Esophagus muscularis mucosa (tissue), 4 donors: ENCODE data around the gene DNAJC24. TPM values are rescaled to one million over a fixed set of nuclear protein-coding genes. Genes with fewer than 3 reads are reported as not detected.

Source experiments
- DNase-seq: peaks from one replicate; pipeline ENCODE4 v3.0.0-alpha.2; 2017; ENCODE audit errors: extremely low spot score
- H3K27ac ChIP-seq, 4 donors: fragments of 200-600 bp; sonication (generic); replicated peaks in 1 of 4; 1 replicate in 3 of 4; 2 replicates in 1 of 4; pipeline ENCODE4 v1.5.1; 2016 to 2019; ENCODE audit warnings: mild to moderate bottlenecking in 1 of 4
- H3K27me3 ChIP-seq, 4 donors: fragments of 200-600 bp; sonication (generic); one replicate each; pipeline versions ENCODE4 v1.5.1 to v1.6.0; 2016 to 2019
- H3K36me3 ChIP-seq, 4 donors: fragments of 200-600 bp; sonication (generic); one replicate each; pipeline ENCODE4 v1.5.1; 2016 to 2019
- H3K4me1 ChIP-seq, 4 donors: fragments of 200-600 bp; sonication (generic); one replicate each; pipeline ENCODE4 v1.5.1; 2016 to 2019
- H3K4me3 ChIP-seq, 4 donors: fragments of 200-600 bp; sonication (generic); 1 replicate in 2 of 4; 2 replicates in 2 of 4; pipeline ENCODE4 v1.5.1; 2016 to 2019; ENCODE audit warnings: mild to moderate bottlenecking in 4 of 4, moderate library complexity in 1 of 4
- H3K9me3 ChIP-seq, 4 donors: fragments of 200-600 bp; sonication (generic); 1 replicate in 3 of 4; 2 replicates in 1 of 4; pipeline ENCODE4 v1.5.1; 2016 to 2019
- CTCF ChIP-seq, 3 experiments: fragments of 200-600 bp in 2 of 3; fragments of 450-650 bp in 1 of 3; sonication (generic) in 2 of 3; IDR thresholded peaks; one replicate each; pipeline ENCODE4 v1.5.1; 2017 to 2019; ENCODE audit warnings: antibody characterized with exemption in 3 of 3, mild to moderate bottlenecking in 2 of 3, moderate library complexity in 1 of 3
- EP300 ChIP-seq: sonication (generic); formaldehyde crosslinking; IDR thresholded peaks from one replicate; pipeline ENCODE4 v1.6.1; 2017; ENCODE audit warnings: antibody characterized with exemption
- POLR2A ChIP-seq: fragments of 450-650 bp; IDR thresholded peaks from one replicate; pipeline ENCODE4 v1.6.1; 2017; ENCODE audit warnings: antibody characterized with exemption, moderate library complexity, mild to moderate bottlenecking, low read depth
- POLR2AphosphoS5 ChIP-seq, 2 donors: sonication (generic); formaldehyde crosslinking; IDR thresholded peaks; one replicate each; pipeline ENCODE4 v1.6.1; 2017; ENCODE audit warnings: antibody characterized with exemption in 2 of 2
- WGBS: methylation state at CpG from one replicate; pipeline ENCODE4 v1.1.5; 2018; 5-methylcytosine and 5-hydroxymethylcytosine counted together
- intact Hi-C: fragments of 100-400 bp; cut with DNase I; formaldehyde crosslinking; loops from one replicate; pipeline ENCODE4 v1.15.1; 2023
- total RNA-seq, 4 donors: library from RNA; depleted of rRNA; stranded (reverse); fragments of >200 nt; gene quantifications; one replicate each; pipeline versions ENCODE4 v1.1.0 to v1.2.1, GENCODE V29; 2016

DNAJC24 gene
- total RNA-seq, 4 donors from 2014 or later: 13.9 to 27.0 (median 15.2) TPM

DNA sequence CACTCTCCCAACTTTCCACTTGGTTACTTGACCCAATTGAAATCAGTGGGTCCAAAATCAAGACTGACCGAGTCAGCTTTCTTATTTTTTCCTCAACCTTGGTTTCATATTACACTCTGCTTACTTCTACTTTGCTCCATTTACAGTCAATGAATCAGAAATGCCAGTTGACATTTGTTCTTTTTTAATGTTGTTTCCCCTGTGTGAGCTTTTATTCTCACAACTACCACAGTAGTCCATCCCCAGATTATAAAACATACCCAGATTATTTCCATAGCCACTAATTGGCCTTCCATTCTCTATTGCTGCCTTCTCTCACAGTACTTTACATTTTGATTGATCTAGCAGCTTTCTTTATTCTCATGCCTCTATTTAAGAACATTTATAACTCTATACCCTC lies 50.0 kb downstream of the DNAJC24 start:
- H3K27me3 ChIP-seq: no peaks in the 10 kb centered on the region
- H3K27ac ChIP-seq: no peak overlapping the region
- H3K4me1 ChIP-seq: peaks cover 0 to 19% (median 2%) of the 10 kb centered on the region in 4 donors
- H3K4me3 ChIP-seq: no peak overlapping the region
- DNase-seq: no peak
- intact Hi-C loops: no loop called here
- 86% methylated on average over 1 of the region's 1 CpG for WGBS
- TF ChIP-seq CTCF (IDR thresholded peaks at IDR 0.05) (no peak), POLR2AphosphoS5 (IDR thresholded peaks at IDR 0.05) (no peak), POLR2A (no peak), EP300 (no peak)
- H3K9me3 ChIP-seq: no peaks in the 10 kb centered on the region
- H3K36me3 ChIP-seq: peaks cover 0 to 4% (median 0%) of the 10 kb centered on the region in 4 donors

GRCh38 chr11:31421820-31422219 lies 52.2 kb downstream of the DNAJC24 start:
- DNase-seq: no peak
- WGBS: 84% methylated on average over 2 of the region's 2 CpGs
- H3K27me3 ChIP-seq: no peaks in the 10 kb centered on the region

DNA sequence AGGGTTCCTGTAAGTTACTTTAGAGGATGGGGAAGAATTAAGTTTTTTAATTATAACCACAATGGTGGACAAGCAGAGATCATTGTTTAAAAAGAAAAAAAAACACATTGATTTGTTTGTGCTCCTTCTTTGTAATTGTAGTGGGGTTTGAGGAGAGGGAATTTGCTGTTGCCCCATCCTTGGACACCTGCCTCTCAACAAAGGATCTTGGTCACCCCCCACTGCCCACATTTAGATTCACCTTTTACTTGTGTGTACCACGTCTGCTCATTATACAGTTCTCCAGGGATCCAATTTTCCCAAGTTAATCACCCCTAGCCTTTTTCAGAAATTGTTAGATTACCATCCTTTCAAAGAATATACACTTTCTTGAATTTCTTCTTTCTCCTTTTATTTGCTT lies 53.0 kb downstream of the DNAJC24 start:
- 96% methylated on average over 1 of the region's 1 CpG for WGBS
- intact Hi-C loops: no loop called here

More at GRCh38 chr11:31421820-31422219, 52.2 kb downstream of the DNAJC24 start:
- Histone ChIP-seq H3K9me3 (no peaks in the 10 kb centered on the region), H3K4me3 (no peak overlapping the region), H3K36me3 (no peaks in the 10 kb centered on the region), H3K27ac (no peak overlapping the region), H3K4me1 (peaks cover 0 to 8% (median 2%) of the 10 kb centered on the region in 4 donors)
- intact Hi-C loops: no loop called here
- TF ChIP-seq POLR2AphosphoS5 (IDR thresholded peaks at IDR 0.05): no peak
- no peak for TF ChIP-seq EP300
- no peak for TF ChIP-seq POLR2A
- no peak for TF ChIP-seq CTCF (IDR thresholded peaks at IDR 0.05)

GRCh38 chr11:31424652-31425051 lies 55.0 kb downstream of the DNAJC24 start:
- Histone ChIP-seq H3K27me3 (no peaks in the 10 kb centered on the region), H3K9me3 (no peaks in the 10 kb centered on the region), H3K4me1 (no peaks in the 10 kb centered on the region), H3K36me3 (peaks cover 0 to 3% (median 0%) of the 10 kb centered on the region in 4 donors), H3K27ac (no peak overlapping the region), H3K4me3 (no peak overlapping the region)
- intact Hi-C loops: no loop called here
- no peak for TF ChIP-seq POLR2A
- TF ChIP-seq EP300: no peak
- no peak for TF ChIP-seq CTCF (IDR thresholded peaks at IDR 0.05)
- no peak for TF ChIP-seq POLR2AphosphoS5 (IDR thresholded peaks at IDR 0.05)
- DNase-seq: no peak

More for the DNA sequence above, 53.0 kb downstream of the DNAJC24 start:
- Histone ChIP-seq H3K27me3 (no peaks in the 10 kb centered on the region), H3K27ac (no peak overlapping the region), H3K4me3 (no peak overlapping the region), H3K4me1 (no peaks in the 10 kb centered on the region), H3K9me3 (no peaks in the 10 kb centered on the region), H3K36me3 (no peaks in the 10 kb centered on the region)
- TF ChIP-seq CTCF (IDR thresholded peaks at IDR 0.05) (no peak), POLR2A (no peak), EP300 (no peak), POLR2AphosphoS5 (IDR thresholded peaks at IDR 0.05) (no peak)
- no peak for DNase-seq

DNA sequence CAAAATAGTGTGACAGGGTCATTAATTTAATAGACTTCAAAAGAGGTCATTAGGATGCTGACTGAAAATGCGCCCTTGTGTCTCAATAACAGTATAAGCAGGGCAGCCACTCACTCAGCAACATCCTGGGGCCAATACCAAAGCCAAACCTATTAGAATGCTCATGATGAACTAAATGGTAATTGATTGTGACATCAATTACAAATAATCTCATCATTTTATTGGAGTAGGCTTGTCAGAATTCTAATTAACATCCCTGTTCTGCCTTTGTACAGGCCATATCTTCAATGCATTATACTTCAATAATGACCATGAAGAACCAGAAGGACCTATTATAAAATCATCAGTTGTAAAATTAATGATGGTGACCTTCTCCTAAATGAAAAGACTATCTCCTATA lies 64.2 kb downstream of the DNAJC24 start:
- 93% methylated on average over 1 of the region's 1 CpG for WGBS
- Histone ChIP-seq H3K9me3 (no peaks in the 10 kb centered on the region), H3K4me3 (no peak overlapping the region), H3K27ac (no peak overlapping the region), H3K27me3 (no peaks in the 10 kb centered on the region), H3K4me1 (no peaks in the 10 kb centered on the region), H3K36me3 (peaks cover 0 to 30% (median 12%) of the 10 kb centered on the region in 4 donors)
- intact Hi-C loops: no loop called here
- no peak for DNase-seq
- TF ChIP-seq POLR2AphosphoS5 (IDR thresholded peaks at IDR 0.05): no peak
- TF ChIP-seq POLR2A: no peak
- no peak for TF ChIP-seq CTCF (IDR thresholded peaks at IDR 0.05)
- TF ChIP-seq EP300: no peak
